SK-N-SH (cell line): ENCODE results near the gene CPLX1. TPM values are rescaled to one million over a fixed set of nuclear protein-coding genes. Genes with fewer than 3 reads are reported as not detected.

Experiments used
- CTCF ChIA-PET: fragments of 300-600, 350-600 bp; formaldehyde crosslinking; extraction: SDS; loops from one replicate; lab custom pipeline; 2021; lab: Yijun Ruan, JAX
- POLR2A ChIA-PET: fragments of 350-600 bp; sonication (Branson Sonifier 250); formaldehyde crosslinking; extraction: SDS; loops from one replicate; lab custom pipeline; 2020; ENCODE audit warnings: antibody characterized with exemption, inconsistent platforms; lab: Yijun Ruan, JAX
- DNase-seq: peaks from one replicate; pipeline ENCODE4 v3.0.0; 2012
- H2AFZ ChIP-seq: fragments of 200-600 bp; sonication (generic); 2 replicates; pipeline ENCODE4 v1.8.1; 2016; ENCODE audit warnings: antibody characterized with exemption, mild to moderate bottlenecking, low read depth
- H3F3A ChIP-seq: fragments of 200-600 bp; sonication (generic); replicated peaks from 2 replicates; pipeline ENCODE3; 2016; ENCODE audit warnings: antibody characterized with exemption, mild to moderate bottlenecking; ENCODE audit not compliant: insufficient read depth
- H3K27ac ChIP-seq, 2 experiments: fragments of 200-500 bp in 1 of 2; fragments of 200-600 bp in 1 of 2; sonication (Bioruptor generic) in 1 of 2; sonication (generic), shearing (Covaris generic) in 1 of 2; 2 replicates each; pipeline versions ENCODE4 v1.5.1 to v1.6.1; 2014 to 2016; ENCODE audit warnings: low read depth in 2 of 2, inconsistent platforms in 1 of 2, low read length in 1 of 2, mild to moderate bottlenecking in 1 of 2, mixed read lengths in 1 of 2
- H3K27me3 ChIP-seq: fragments of 200-600 bp; sonication (generic), shearing (Covaris generic); 2 replicates; pipeline ENCODE4 v1.6.1; 2016; ENCODE audit warnings: mixed run types; ENCODE audit not compliant: insufficient read depth
- H3K36me3 ChIP-seq, 2 experiments: fragments of 200-500 bp in 1 of 2; fragments of 200-600 bp in 1 of 2; sonication (Bioruptor generic) in 1 of 2; sonication (generic) in 1 of 2; replicated peaks in 1 of 2; 2 replicates each; pipeline versions ENCODE3 to v1.5.1; 2014 to 2016; ENCODE audit warnings: low read length in 1 of 2, mild to moderate bottlenecking in 1 of 2; ENCODE audit not compliant: insufficient read depth in 2 of 2, control insufficient read depth in 1 of 2
- H3K4me1 ChIP-seq, 2 experiments: fragments of 200-500 bp in 1 of 2; fragments of 200-600 bp in 1 of 2; sonication (Bioruptor generic) in 1 of 2; sonication (generic), shearing (Covaris generic) in 1 of 2; 2 replicates each; pipeline versions ENCODE4 v1.5.1 to v1.6.1; 2014 to 2016; ENCODE audit warnings: low read depth in 1 of 2, low read length in 1 of 2, mixed run types in 1 of 2; ENCODE audit not compliant: insufficient read depth in 2 of 2, control insufficient read depth in 1 of 2
- H3K4me2 ChIP-seq: fragments of 200-600 bp; sonication (generic), shearing (Covaris generic); 2 replicates; pipeline ENCODE4 v1.6.1; 2017; ENCODE audit warnings: mixed run types
- H3K4me3 ChIP-seq, 2 experiments: fragments of 200-500 bp in 1 of 2; fragments of 200-600 bp in 1 of 2; sonication (Bioruptor generic) in 1 of 2; sonication (generic), shearing (Covaris generic) in 1 of 2; 2 replicates each; pipeline versions ENCODE4 v1.5.1 to v1.8.1; 2014 to 2016; ENCODE audit warnings: low read depth in 2 of 2, inconsistent platforms in 1 of 2, low read length in 1 of 2, mild to moderate bottlenecking in 1 of 2, mixed read lengths in 1 of 2, moderate library complexity in 1 of 2
- H3K79me2 ChIP-seq: fragments of 200-600 bp; sonication (generic); 2 replicates; pipeline ENCODE4 v1.8.1; 2017; ENCODE audit warnings: mild to moderate bottlenecking; ENCODE audit not compliant: insufficient read depth
- H3K9ac ChIP-seq: fragments of 200-600 bp; sonication (generic); 2 replicates; pipeline ENCODE4 v1.6.1; 2017; ENCODE audit warnings: mixed run types
- H3K9me2 ChIP-seq: fragments of 200-600 bp; sonication (generic); 2 replicates; pipeline ENCODE4 v1.6.1; 2017; ENCODE audit warnings: mixed run types
- H3K9me3 ChIP-seq: fragments of 200-600 bp; sonication (generic); 2 replicates; pipeline ENCODE4 v1.6.1; 2017; ENCODE audit warnings: mixed run types, mild to moderate bottlenecking, moderate library complexity
- H4K20me1 ChIP-seq: fragments of 200-600 bp; sonication (generic); 2 replicates; pipeline ENCODE4 v1.6.1; 2017; ENCODE audit warnings: mild to moderate bottlenecking, mixed run types; ENCODE audit not compliant: insufficient read depth
- CHD2 ChIP-seq: fragments of 150-350 bp; IDR thresholded peaks from 2 replicates; pipeline ENCODE4 v1.6.1; 2018; ENCODE audit warnings: low read length; ENCODE audit not compliant: partially characterized antibody
- FOXM1 ChIP-seq: IDR thresholded peaks from 2 replicates; pipeline ENCODE4 v1.4.0; 2012; ENCODE audit warnings: low read depth, mild to moderate bottlenecking
- GABPA ChIP-seq: IDR thresholded peaks from 2 replicates; pipeline ENCODE4 v1.4.0; 2012; ENCODE audit warnings: low read depth, mild to moderate bottlenecking
- GATA2 ChIP-seq: sonication (generic); formaldehyde crosslinking; IDR thresholded peaks from 2 replicates; pipeline ENCODE4 v1.5.0; 2020; ENCODE audit warnings: mild to moderate bottlenecking, missing genetic modification reagents
- JUND ChIP-seq: IDR thresholded peaks from 2 replicates; pipeline ENCODE4 v1.4.0; 2012
- NRF1 ChIP-seq: IDR thresholded peaks from 2 replicates; pipeline ENCODE4 v1.6.1; 2012; ENCODE audit warnings: low read depth, mild to moderate bottlenecking, low read length
- POLR2AphosphoS5 ChIP-seq: IDR thresholded peaks from 2 replicates; pipeline ENCODE4 v1.6.1; 2012; ENCODE audit warnings: low read depth, low read length
- RCOR1 ChIP-seq: fragments of 150-350 bp; IDR thresholded peaks from 2 replicates; pipeline ENCODE4 v1.6.1; 2017; ENCODE audit warnings: antibody characterized with exemption, low read length
- RXRA ChIP-seq: IDR thresholded peaks from 2 replicates; pipeline ENCODE4 v1.4.0; 2012; ENCODE audit warnings: low read depth, mild to moderate bottlenecking, borderline replicate concordance
- SIN3A ChIP-seq: IDR thresholded peaks from 2 replicates; pipeline ENCODE4 v1.6.1; 2012; ENCODE audit warnings: low read depth, mild to moderate bottlenecking, low read length, moderate library complexity, borderline replicate concordance
- TAF1 ChIP-seq: IDR thresholded peaks from 2 replicates; pipeline ENCODE4 v1.6.1; 2012; ENCODE audit warnings: low read depth, mild to moderate bottlenecking, low read length, moderate library complexity, borderline replicate concordance
- TCF12 ChIP-seq: IDR thresholded peaks from 2 replicates; pipeline ENCODE4 v1.4.0; 2012
- YY1 ChIP-seq: IDR thresholded peaks from 2 replicates; pipeline ENCODE4 v1.4.0; 2012; ENCODE audit warnings: low read depth, mild to moderate bottlenecking
- WGBS: methylation state at CpG from one replicate; pipeline ENCODE4 v1.1.6; 2017; ENCODE audit warnings: low lambda C conversion rate; 5-methylcytosine and 5-hydroxymethylcytosine counted together
- polyA plus RNA-seq, 3 experiments: library from polyadenylated mRNA; depleted of rRNA; stranded (reverse); fragments of >200 nt; gene quantifications; 2 replicates each; pipeline ENCODE4 v1.2.3, GENCODE V29; 2012
- TF ChIP-seq, protein P1 (sequence below): IDR thresholded peaks from 2 replicates; pipeline ENCODE4 v1.4.0; 2012; ENCODE audit warnings: low read depth, borderline replicate concordance
- TF ChIP-seq, protein P2 (sequence below): IDR thresholded peaks from 2 replicates; pipeline ENCODE4 v1.4.0; 2012; ENCODE audit warnings: low read depth, borderline replicate concordance
- TF ChIP-seq, protein P3 (sequence below): IDR thresholded peaks from 2 replicates; pipeline ENCODE4 v1.6.1; 2012; ENCODE audit warnings: mild to moderate bottlenecking, low read depth, low read length, moderate library complexity
- TF ChIP-seq, protein P4 (sequence below): fragments of 150-350 bp; IDR thresholded peaks from 2 replicates; pipeline ENCODE4 v1.6.1; 2016; ENCODE audit warnings: mild to moderate bottlenecking, low read depth, low read length

CPLX1 gene
- polyA plus RNA-seq, 1 of the 3 experiments (the other 2 are of a cell fraction): 0.56 TPM

DNA sequence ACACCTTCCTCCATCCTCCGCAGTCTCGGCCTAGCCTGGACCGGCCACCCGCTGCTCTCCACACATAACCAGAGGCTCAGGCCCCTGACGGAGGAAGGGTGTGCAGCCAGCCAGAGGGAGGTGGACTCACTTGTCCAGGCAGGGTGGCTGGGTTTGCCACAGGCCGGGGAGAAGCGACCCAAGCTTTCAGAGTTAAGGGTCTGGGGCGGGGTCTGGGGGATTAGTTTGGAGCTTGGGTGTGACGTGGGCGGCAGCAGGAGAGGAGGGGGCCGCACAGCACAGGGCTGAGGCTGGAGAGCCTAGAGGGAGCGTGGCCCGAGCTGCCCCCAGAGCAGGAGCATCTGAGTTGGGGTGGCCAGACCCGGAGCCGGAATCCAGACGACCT lies 22.4 kb upstream of the CPLX1 start:
- Histone ChIP-seq H4K20me1 (no peaks in the 10 kb centered on the region), H3K27ac (no peak overlapping the region), H3F3A (no peaks in the 10 kb centered on the region)
- TF ChIP-seq SIN3A: no peak
- TF ChIP-seq RCOR1: no peak
- no peak for TF ChIP-seq CHD2
- TF ChIP-seq GABPA: no peak
- no peak for TF ChIP-seq FOXM1
- TF ChIP-seq, protein P1, sequence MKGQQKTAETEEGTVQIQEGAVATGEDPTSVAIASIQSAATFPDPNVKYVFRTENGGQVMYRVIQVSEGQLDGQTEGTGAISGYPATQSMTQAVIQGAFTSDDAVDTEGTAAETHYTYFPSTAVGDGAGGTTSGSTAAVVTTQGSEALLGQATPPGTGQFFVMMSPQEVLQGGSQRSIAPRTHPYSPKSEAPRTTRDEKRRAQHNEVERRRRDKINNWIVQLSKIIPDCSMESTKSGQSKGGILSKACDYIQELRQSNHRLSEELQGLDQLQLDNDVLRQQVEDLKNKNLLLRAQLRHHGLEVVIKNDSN: no peak
- TF ChIP-seq TCF12: no peak
- TF ChIP-seq, protein P2, sequence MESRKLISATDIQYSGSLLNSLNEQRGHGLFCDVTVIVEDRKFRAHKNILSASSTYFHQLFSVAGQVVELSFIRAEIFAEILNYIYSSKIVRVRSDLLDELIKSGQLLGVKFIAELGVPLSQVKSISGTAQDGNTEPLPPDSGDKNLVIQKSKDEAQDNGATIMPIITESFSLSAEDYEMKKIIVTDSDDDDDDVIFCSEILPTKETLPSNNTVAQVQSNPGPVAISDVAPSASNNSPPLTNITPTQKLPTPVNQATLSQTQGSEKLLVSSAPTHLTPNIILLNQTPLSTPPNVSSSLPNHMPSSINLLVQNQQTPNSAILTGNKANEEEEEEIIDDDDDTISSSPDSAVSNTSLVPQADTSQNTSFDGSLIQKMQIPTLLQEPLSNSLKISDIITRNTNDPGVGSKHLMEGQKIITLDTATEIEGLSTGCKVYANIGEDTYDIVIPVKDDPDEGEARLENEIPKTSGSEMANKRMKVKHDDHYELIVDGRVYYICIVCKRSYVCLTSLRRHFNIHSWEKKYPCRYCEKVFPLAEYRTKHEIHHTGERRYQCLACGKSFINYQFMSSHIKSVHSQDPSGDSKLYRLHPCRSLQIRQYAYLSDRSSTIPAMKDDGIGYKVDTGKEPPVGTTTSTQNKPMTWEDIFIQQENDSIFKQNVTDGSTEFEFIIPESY: no peak
- no peak for TF ChIP-seq YY1
- no peak for TF ChIP-seq POLR2AphosphoS5
- no peak for TF ChIP-seq RXRA
- no peak for TF ChIP-seq TAF1
- TF ChIP-seq JUND: no peak
- no peak for TF ChIP-seq GATA2 (CRISPR knock-in tag)
- TF ChIP-seq, protein P3, sequence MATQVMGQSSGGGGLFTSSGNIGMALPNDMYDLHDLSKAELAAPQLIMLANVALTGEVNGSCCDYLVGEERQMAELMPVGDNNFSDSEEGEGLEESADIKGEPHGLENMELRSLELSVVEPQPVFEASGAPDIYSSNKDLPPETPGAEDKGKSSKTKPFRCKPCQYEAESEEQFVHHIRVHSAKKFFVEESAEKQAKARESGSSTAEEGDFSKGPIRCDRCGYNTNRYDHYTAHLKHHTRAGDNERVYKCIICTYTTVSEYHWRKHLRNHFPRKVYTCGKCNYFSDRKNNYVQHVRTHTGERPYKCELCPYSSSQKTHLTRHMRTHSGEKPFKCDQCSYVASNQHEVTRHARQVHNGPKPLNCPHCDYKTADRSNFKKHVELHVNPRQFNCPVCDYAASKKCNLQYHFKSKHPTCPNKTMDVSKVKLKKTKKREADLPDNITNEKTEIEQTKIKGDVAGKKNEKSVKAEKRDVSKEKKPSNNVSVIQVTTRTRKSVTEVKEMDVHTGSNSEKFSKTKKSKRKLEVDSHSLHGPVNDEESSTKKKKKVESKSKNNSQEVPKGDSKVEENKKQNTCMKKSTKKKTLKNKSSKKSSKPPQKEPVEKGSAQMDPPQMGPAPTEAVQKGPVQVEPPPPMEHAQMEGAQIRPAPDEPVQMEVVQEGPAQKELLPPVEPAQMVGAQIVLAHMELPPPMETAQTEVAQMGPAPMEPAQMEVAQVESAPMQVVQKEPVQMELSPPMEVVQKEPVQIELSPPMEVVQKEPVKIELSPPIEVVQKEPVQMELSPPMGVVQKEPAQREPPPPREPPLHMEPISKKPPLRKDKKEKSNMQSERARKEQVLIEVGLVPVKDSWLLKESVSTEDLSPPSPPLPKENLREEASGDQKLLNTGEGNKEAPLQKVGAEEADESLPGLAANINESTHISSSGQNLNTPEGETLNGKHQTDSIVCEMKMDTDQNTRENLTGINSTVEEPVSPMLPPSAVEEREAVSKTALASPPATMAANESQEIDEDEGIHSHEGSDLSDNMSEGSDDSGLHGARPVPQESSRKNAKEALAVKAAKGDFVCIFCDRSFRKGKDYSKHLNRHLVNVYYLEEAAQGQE: no peak
- TF ChIP-seq NRF1: no peak
- TF ChIP-seq, protein P4, sequence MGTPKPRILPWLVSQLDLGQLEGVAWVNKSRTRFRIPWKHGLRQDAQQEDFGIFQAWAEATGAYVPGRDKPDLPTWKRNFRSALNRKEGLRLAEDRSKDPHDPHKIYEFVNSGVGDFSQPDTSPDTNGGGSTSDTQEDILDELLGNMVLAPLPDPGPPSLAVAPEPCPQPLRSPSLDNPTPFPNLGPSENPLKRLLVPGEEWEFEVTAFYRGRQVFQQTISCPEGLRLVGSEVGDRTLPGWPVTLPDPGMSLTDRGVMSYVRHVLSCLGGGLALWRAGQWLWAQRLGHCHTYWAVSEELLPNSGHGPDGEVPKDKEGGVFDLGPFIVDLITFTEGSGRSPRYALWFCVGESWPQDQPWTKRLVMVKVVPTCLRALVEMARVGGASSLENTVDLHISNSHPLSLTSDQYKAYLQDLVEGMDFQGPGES: no peak
- TF ChIP-seq, all 33 proteins: peak for 0
- Histone ChIP-seq H3K79me2 (no peaks in the 10 kb centered on the region), H3K9me3 (no peaks in the 10 kb centered on the region), H3K9ac (no peak overlapping the region), H2AFZ (no peak overlapping the region), H3K4me3 (no peak overlapping the region), H3K27me3 (no peaks in the 10 kb centered on the region), H3K9me2 (no peaks in the 10 kb centered on the region), H3K4me2 (no peak overlapping the region), H3K36me3 (peaks cover 0 to 13% of the 10 kb centered on the region in 2 experiments), H3K4me1 (no peaks in the 10 kb centered on the region; a peak in 1 of 4 replicates)
- WGBS: 98% methylated on average over 16 of the region's 16 CpGs
- POLR2A ChIA-PET: no interaction called here
- CTCF ChIA-PET: no interaction called here
- DNase-seq: peak; percentile 19
